ENCODE measurements around the gene MAST4.
"Not testable (repeated sequence)": the region's sequence is repeated elsewhere in the genome, so short reads cannot be mapped to it uniquely, and the experiment has no call there.

The MAST4 gene

GRCh38 chr5:66647146-66647856 is 51.1 kb downstream of the MAST4 start:
- ATAC-seq: no peak

DNA sequence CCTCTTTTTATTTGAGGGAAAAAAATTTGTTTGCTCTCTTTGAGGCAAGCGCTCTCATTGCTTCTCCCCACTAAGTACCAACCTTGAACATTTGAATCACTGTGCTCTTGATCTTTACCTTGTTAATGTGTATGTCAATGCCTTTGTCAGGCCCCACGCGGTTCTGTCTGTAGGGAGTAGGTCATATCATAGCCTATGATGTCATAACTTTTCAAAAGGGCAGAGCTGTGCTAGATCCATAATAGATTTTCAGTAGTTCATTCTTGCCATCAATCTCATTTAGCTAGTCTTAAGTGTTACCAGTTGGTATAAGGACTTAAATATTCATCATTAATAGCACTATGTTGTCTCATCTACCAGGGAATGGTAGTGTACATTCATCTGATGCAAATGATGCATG is 56.6 kb downstream of the MAST4 start:
- ATAC-seq: no peak

DNA sequence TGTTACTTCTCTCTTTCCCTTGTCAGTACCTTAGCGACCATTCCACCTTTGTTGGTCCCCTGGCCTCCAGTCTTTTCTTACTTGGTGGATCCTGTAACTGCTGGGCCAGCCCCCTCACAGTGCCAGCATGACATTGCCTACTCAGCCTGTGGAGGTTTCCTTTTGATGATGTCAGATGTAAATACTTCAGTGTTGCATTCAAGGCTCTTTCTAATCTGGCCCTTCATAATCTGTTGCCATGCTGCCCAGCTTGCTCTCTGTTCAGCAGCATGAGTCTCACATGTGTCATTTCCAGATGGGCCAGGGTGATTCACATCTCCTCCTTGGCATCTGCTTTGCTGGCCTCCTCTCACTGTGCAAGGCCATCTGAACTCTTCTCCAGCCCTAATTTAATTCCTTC is 57.1 kb downstream of the MAST4 start:
- no peak for ATAC-seq

DNA sequence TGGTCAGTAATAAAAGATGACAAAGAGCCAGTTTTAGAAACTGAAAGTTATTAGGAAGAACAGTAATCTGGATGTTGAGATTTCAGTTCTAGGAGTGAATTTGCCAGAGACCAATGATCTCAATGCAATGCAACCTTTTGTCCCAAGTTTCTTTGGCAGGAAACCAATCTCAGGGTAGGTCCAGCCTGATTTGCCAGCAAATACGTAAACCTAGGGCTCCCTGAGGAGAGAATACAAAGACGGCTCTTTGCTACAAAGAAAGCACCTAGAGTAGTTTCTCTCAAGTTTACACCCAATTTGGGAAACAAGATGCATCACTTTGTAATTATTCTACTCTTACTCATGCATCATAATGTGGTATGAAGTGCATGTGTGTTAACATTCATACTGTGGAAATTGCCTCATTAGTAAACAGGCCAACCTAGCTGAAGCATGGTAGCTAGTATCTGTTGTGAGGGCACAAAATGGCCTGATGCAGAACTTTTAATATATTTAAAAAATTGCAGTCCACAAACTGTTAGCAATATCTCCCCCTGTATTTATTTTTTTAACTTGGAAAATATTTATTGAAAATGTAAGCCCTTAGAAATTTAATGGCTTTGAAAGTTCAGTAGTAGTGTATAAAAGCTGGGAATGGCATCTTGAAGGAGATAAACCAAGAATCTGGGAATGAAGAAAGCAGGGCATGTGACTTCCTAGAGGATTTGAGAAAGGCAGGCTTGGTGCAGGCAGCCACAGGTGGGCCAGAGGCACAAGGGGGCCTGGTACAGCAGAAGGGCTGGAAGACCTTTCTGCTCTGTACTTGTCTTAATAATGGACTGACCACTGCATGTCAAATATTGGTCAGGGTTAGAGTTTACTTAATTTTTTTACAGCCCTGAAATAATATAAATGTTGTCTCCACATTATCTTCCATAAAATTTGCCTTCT is 59.5 kb downstream of the MAST4 start:
- ATAC-seq: no peak

DNA sequence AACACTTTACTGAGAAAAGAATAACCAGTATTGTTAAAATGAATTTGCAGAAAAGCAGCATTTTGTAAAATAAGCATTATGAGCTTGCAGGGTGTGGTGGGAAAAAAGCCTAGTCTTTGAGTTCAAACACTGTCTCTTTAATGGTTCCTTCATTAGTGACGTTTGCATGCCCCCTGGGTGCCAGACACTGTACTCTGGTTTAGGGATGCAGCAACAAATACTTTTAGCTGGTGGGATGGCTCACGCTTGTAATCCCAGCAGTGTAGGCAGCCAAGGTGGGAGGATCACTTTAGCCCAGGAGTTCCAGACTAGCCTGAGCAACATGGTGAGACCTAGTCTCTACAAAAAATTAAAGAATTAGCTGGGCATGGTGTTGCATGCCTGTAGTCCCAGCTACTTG is 62.3 kb downstream of the MAST4 start:
- ATAC-seq: no peak

DNA sequence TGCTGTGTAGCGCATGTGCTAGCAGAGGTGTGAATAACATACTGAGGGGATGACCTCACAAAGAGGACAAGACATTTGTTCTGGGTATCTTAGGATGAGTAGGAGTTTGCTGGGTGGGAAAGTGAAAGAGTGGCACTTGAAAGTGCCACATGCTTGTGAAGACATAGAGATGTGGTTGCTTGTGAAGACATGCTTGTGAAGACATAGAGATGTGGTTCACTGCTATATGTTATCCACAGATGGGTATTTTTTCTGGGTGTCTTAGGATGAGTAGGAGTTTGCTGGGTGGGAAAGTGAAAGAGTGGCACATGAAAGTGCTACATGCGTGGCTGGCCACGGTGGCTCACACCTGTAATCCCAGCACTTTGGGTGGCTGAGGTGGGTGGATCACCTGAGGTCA is 63.6 kb downstream of the MAST4 start:
- ATAC-seq: no peak

DNA sequence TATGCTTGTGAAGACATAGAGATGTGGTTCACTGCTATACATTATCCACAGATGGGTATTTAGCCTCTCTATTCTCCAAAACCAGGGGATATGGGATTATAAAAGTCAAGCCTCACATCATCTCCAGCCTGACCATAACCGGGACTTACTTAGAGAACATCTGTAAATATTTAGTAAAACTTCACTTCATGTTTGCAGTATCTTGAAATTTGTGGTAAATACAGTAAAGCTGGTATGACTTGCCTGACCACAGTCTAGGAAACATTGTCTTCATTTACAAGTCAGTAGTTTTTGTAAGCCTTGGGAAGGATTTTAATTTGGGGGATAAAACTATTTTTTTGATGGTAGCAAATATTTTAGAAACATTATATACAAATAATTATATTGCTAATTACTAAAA is 64.2 kb downstream of the MAST4 start:
- ATAC-seq: no peak

GRCh38 chr5:66661149-66661548 is 65.0 kb downstream of the MAST4 start:
- no peak for ATAC-seq

DNA sequence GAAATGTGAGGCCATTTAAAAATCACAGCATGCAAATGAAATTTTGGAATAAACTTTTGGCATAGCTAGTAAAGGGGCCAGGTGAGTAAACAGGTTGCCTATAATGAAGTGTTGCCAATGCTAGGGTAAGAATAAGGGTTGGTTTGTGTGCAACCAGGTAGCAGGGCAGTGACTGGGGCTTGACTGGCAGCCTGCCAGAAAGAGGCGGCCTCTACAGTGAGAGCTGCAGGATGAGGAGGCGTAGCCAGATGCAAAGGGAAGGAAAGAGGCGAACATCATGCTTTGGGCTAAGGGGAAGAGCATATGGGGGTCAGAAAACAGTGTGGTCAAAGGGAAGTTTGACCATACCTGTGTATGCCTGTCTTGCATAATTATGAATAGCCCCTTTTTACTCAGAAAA is 70.6 kb downstream of the MAST4 start:
- ATAC-seq: no peak

- no peak for ATAC-seq
Observed at GRCh38 chr5:66669086-66669861, 73.1 kb downstream of the MAST4 start.

GRCh38 chr5:66669862-66670195 is 73.6 kb downstream of the MAST4 start:
- no peak for ATAC-seq

- ATAC-seq: no peak
Observed at GRCh38 chr5:66671305-66671704, 75.1 kb downstream of the MAST4 start.

- ATAC-seq: no peak
Observed at GRCh38 chr5:66674802-66675201, 78.6 kb downstream of the MAST4 start.

- no peak for ATAC-seq
Observed at GRCh38 chr5:66675406-66675805, 79.2 kb downstream of the MAST4 start.

DNA sequence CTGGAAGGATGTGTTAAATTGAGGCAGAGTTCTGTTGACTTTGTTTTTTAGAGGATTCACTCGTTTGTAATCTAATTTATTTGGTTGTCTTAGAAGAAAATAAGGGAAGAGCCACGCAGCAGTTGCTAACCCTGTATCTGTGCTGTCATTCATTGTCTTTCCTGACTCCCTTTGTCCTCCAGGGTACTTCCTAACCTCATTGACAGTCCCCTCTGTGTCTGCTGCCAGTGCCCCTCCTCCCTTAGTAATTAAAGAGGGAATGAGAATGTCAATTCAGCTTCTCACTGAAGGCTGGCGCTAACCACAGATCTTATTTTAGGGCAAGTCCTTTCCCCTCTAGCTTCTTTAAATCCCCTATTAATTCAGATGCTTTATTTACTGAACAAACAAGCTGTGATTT is 84.0 kb downstream of the MAST4 start:
- no peak for ATAC-seq

DNA sequence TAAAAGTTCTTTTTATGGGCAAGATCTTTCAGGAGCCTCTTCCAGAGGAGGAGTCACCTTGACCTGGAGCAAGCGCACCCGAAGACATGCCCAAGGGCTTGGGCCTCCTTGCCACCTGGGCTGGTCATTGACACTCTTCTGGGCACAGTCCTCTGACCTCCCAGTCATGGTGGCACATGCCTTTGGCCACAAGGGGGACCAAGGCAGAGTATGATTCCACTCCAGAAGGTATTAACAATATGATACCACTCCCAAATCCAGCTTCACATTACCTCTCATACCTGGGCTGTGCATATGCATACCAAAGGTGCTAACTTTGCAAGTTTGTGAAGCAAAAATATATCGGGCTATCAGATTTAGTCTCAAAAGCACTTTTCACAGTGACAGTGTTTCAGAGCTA is 84.6 kb downstream of the MAST4 start:
- ATAC-seq: no peak

DNA sequence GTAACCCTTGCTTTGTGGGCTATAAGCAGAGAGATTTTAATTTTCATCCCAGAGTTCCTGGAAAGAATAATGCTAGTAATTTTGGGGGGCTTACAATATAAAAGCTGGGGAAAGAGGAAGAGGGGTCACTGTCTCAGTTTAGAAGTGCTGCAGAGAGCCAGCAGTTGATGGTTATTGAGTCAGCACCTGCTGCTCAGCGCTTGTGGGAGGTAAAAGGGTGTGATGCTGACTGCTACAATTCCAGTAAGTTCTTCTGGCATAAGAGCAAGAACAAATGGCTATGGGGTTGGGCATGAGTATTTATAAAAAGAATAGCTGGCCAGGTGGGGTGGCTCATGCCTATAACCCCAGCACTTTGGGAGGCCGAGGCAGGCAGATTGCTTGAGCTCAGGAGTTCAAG is 88.5 kb downstream of the MAST4 start:
- ATAC-seq: no peak

GRCh38 chr5:66689522-66690220 is 93.5 kb downstream of the MAST4 start:
- no peak for ATAC-seq

- no peak for ATAC-seq
Observed at GRCh38 chr5:66694036-66694435, 97.8 kb downstream of the MAST4 start.

DNA sequence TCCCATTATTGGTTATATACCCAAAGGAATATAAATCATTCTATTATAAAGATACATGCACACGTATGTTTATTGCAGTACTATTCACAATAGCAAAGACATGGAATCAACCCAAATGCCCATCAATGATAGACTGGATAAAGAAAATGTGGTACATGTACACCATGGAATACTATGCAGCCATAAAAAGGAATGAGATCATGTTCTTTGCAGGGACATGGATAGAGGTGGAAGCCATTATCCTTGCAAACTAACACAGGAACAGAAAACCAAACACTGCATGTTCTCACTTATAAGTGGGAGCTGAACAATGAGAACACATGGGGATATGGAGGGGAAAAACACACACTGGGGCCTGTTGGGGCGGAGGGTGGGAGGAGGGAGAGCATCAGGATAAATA is 99.6 kb downstream of the MAST4 start:
- ATAC-seq: not testable (repeated sequence)

DNA sequence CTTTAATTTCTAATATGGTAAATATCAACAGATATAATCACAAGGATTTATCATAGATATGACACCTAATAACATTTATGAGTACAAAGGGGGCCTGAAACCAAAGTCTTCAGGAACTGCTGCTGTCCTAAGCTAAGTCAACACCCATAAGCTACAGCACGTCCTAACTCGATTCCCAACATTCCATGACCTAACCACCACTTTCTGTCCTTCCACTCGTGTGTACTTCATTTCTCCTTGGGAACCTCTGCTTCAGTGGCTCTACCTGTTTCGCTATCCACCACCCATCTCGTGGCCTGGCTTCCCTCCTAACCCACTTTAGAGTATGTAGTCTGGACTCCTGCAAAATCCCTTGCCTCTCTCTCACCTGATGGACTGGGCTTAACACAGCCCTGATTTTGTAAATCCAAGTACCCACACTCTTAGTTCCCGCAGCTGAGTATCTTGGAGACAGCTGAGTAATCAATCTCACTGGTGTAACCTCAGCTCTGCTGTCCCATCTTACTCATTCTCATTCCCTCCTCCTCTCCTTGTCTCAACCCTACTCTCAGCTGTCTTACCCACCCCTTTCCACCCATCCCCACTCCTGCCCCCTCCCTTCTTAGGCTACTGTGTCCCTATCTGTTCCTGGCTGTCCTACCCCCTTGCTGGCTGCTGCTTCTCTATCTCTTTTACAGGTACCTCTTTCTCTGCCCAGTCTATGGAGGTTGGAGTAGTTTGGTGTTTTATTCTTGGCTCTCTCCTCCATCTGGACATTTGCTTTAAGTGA is 101.8 kb downstream of the MAST4 start:
- no peak for ATAC-seq

- ATAC-seq: no peak
Observed at GRCh38 chr5:66701244-66701643, 105.1 kb downstream of the MAST4 start.
